Measurements from ENCODE around the gene RBM28. TPM values are rescaled to one million over a fixed set of nuclear protein-coding genes. Genes with fewer than 3 reads are reported as not detected.
"Not testable (repeated sequence)": the region's sequence is repeated elsewhere in the genome, so short reads cannot be mapped to it uniquely, and the experiment has no call there.

RBM28 gene
- total and polyA plus RNA-seq, 8 donors: 21.5 to 63.2 (median 56.9) TPM

DNA sequence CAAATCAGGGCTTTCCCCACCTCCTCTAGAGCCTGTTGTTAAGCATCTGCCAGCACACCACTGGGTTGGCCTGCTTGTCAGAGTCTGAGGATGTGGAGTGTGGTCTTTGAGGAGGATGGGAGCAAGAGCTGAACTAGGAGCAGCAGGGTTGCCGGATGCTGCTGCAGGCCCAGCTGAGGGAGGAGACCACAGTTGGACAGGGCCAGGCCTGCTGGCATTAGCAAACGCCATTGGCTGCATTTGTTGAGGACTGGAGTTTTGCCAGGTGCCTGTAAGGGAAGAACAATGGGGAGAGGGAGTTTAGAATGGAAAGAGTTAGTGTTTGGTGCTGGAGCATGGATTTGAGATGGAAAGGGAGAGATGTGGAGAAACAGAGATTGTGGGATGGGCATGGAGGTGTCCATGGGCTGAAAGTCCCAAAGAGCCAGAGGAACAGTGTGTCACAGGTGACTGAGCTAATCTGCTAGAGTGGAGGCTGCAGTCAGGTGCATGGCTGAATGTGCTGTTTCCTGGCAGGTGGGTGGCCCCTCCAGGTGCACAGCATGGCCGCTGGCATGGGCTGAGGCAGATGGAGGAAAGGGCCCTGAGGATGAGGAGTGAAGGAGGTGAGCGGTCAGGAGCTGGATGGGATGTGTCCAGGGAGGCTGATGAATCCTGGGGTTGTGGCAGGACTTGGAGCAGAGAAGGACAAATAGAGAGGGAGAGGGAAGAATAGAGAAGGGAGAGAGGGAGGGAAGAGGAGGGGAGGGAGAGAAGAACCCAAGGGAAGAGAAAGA lies 61.9 kb downstream of the RBM28 start:
- no peak overlapping the region for H3K4me3 ChIP-seq
- no peak for DNase-seq
- no peak overlapping the region for H3K27ac ChIP-seq
- intact Hi-C loops (cut with DNase I): no loop called here
- no peaks in the 10 kb centered on the region for H3K4me1 ChIP-seq
- H3K9me3 ChIP-seq: peaks cover 0 to 38% of the 10 kb centered on the region in 2 donors
- TF ChIP-seq, protein P1, sequence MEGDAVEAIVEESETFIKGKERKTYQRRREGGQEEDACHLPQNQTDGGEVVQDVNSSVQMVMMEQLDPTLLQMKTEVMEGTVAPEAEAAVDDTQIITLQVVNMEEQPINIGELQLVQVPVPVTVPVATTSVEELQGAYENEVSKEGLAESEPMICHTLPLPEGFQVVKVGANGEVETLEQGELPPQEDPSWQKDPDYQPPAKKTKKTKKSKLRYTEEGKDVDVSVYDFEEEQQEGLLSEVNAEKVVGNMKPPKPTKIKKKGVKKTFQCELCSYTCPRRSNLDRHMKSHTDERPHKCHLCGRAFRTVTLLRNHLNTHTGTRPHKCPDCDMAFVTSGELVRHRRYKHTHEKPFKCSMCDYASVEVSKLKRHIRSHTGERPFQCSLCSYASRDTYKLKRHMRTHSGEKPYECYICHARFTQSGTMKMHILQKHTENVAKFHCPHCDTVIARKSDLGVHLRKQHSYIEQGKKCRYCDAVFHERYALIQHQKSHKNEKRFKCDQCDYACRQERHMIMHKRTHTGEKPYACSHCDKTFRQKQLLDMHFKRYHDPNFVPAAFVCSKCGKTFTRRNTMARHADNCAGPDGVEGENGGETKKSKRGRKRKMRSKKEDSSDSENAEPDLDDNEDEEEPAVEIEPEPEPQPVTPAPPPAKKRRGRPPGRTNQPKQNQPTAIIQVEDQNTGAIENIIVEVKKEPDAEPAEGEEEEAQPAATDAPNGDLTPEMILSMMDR (IDR thresholded peaks at IDR 0.05): no peak
- no peaks in the 10 kb centered on the region for H3K36me3 ChIP-seq
- ATAC-seq: no peak
- no peaks in the 10 kb centered on the region for H3K27me3 ChIP-seq

DNA sequence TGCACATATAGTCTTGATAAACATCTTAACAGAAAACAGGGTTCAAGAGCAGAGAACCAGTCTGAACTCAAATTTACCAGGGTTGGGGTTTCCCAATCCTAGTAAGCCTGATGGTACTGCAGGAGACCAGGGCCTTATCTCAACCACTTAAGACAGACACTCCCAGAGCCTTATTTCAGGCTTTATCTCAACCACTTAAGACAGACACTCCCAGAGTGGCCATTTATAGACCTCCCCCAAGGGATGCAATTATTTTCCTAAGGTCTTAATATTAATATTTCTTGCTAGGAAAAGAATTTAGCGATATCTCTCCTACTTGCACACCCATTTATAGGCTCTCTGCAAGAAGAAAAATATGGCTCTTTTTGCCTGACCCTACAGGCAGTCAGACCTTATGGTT lies 63.3 kb downstream of the RBM28 start:
- H3K4me1 ChIP-seq; H3K36me3 ChIP-seq; H3K27me3 ChIP-seq; H3K4me3 ChIP-seq; DNase-seq; ATAC-seq; H3K27ac ChIP-seq; intact Hi-C loops (cut with DNase I): not testable (repeated sequence)
- H3K9me3 ChIP-seq: peaks cover 0 to 35% of the 10 kb centered on the region in 2 donors

DNA sequence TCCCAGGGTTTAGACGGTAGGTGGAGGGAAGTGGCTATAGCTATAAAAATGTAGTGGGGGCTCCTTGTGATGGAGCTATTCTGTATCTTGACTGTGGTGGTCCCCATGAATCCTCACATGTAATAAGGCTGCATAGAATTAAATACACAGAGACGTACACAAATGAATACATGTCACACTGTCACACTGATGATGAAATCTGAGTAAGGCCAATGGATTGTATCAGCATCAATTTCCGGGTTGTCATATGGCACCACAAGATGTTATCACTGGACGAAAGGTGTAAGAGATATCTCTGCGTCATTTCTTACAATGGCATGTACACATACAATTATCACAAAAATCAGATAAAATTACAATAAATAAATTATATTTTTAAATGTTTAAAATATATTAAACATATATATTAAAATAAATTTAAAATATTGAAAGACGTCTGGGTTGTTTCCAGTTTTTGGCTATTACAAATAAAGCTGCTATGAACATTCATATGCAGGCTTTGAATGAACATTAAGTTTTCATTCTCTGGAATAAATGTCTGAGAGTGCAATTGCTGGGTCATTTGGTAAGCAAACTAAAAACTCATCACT lies 64.5 kb downstream of the RBM28 start:
- TF ChIP-seq, protein P1 (IDR thresholded peaks at IDR 0.05): no peak
- Histone ChIP-seq H3K9me3 (peaks cover 0 to 35% of the 10 kb centered on the region in 2 donors), H3K27ac (no peak overlapping the region), H3K36me3 (no peaks in the 10 kb centered on the region), H3K4me3 (no peak overlapping the region), H3K4me1 (no peaks in the 10 kb centered on the region), H3K27me3 (no peaks in the 10 kb centered on the region)
- ATAC-seq (no peak), DNase-seq (no peak)
- intact Hi-C loops (cut with DNase I): no loop called here

DNA sequence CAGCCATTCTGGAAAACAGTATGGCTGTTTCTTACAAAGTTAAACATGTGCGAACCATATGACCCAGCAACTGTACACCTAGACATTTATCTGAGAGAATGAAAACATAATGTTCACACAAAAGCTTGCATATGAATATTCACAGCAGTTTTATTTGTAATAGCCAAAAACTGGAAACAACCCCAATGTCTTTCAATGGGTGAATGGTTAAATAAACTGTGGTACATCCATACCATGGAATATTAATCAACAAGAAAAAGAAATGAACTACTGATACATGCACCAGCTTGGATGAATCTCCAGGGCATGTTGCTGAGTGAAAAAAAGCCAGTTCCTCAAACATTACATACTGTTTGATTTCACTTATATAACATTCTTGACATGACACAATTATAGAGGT lies 65.3 kb downstream of the RBM28 start:
- intact Hi-C loops (cut with DNase I): no loop called here
- Histone ChIP-seq H3K4me3 (no peak overlapping the region), H3K27ac (no peak overlapping the region), H3K4me1 (no peaks in the 10 kb centered on the region), H3K9me3 (peaks cover 0 to 35% of the 10 kb centered on the region in 2 donors), H3K27me3 (no peaks in the 10 kb centered on the region), H3K36me3 (no peaks in the 10 kb centered on the region)
- DNase-seq: no peak
- no peak for ATAC-seq
- TF ChIP-seq, protein P1 (IDR thresholded peaks at IDR 0.05): no peak

DNA sequence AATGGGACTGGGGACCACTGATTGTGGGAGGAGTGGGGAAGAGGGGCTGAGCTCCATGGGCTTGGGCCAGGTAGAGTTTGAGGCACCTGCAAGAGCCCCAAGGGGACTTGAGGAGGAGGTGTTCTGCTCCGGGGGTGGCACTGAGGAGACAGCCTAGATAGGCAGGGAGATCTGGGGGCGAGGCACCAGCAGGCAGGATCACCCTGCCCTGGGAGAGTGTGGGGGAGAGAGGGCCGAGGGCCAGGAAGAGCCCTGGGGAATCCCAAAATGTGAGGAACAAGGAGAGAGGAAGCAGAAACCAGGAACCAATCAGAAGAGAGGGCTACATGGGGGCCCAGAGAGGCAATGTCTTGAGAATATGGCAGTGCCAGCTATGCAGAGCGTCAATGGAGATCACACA lies 68.0 kb downstream of the RBM28 start:
- Histone ChIP-seq H3K36me3 (no peaks in the 10 kb centered on the region), H3K27ac (no peak overlapping the region), H3K4me1 (peaks cover 0 to 12% of the 10 kb centered on the region in 2 donors), H3K27me3 (peaks cover 21 to 24% of the 10 kb centered on the region in 2 donors), H3K9me3 (peaks cover 0 to 23% of the 10 kb centered on the region in 2 donors), H3K4me3 (no peak overlapping the region)
- TF ChIP-seq, protein P1 (IDR thresholded peaks at IDR 0.05): no peak
- ATAC-seq: no peak
- DNase-seq: peak in 1 of 4 donors; percentile 42
- intact Hi-C loops (cut with DNase I): no loop called here
